ELR (cell line): ENCODE measurements around the gene NSG1.
A peak's percentile ranks its signal among the peaks of the same experiment; 100 is the strongest.

Experiments
- DNase-seq: peaks from one replicate; pipeline ENCODE4 v3.0.0-alpha.2; 2015; ENCODE audit warnings: low read depth

NSG1 gene

DNA sequence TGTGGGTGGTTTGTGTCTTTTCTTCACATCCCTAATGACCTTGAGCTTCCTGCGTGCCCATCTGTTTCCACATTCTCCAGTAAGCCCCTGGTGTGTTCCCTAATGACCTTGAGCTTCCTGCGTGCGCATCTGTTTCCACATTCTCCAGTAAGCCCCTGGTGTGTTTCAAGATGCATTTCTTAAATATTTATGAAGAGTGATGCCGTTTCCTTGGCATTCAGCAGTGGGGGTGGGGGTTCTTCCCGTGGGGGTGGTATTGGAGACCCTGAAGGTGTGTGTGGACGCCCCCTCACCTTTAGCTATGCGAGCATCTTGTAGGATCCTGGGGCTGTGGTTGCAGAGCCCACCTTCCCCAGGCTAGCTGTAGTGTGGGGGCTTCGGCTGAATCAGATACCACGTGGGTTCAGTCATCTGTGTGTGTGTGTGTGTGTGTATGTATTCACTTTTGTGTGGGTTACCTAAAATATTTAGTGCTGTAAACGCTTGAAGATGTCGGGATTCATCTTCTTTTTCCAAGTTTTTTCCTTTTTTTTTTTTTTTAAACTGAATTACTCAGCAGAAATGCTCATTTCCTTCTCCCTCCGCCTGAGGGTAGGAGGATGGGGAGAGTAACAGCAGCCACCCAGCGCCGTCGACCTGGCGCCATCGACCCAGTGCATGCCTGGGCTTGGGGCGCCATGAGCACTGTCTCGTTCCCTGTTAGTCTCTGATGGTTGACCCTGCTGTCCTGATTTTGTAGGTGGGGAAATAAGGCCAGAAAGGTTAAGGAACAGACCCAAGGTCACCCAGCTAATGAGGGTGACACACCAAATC, 9.9 kb downstream of the NSG1 start:
- no peak for DNase-seq

DNA sequence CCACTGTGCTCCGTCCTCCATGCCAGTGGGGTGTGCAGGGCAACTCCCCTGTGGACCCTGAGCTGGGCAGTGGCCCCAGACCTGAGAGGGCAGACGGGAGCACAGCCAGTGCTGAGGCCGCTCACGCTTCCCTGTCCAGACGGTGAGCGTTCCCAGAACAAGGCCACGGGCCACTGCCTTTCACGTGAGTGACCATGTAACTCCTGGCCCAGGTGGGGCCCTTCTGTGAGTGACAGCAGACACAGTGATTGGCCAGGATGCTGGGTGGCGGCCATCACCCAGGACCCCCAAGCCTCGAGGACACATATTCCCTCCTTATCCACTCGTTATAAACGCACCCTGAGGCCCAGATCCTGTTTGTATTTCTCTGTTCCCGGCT, 10.5 kb downstream of the NSG1 start:
- DNase-seq, result no peak

- DNase-seq, result no peak
Measured at GRCh38 chr4:4398430-4398829, 11.5 kb downstream of the NSG1 start.

GRCh38 chr4:4401036-4401435, 14.1 kb downstream of the NSG1 start:
- DNase-seq, result no peak

DNA sequence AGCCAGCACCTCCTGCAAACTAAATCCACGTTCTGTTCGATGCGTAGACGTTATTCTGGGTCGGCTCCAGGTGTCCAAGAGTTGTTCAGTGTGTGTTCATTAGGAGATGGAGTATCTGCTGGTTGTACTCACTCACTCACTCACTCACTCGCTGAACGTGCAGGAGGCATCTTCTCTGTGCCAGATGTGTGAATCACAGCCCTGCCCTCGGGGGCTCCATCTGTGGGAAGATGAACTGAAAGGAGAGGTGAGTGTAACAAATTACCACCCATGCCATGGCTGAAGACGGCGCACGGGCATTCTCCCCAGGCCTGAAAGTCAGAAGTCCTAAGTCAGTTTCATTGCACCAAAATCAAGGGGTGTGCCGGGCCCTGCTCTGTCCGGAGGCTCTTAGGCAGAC, 16.1 kb downstream of the NSG1 start:
- DNase-seq, result peak; percentile 75

DNA sequence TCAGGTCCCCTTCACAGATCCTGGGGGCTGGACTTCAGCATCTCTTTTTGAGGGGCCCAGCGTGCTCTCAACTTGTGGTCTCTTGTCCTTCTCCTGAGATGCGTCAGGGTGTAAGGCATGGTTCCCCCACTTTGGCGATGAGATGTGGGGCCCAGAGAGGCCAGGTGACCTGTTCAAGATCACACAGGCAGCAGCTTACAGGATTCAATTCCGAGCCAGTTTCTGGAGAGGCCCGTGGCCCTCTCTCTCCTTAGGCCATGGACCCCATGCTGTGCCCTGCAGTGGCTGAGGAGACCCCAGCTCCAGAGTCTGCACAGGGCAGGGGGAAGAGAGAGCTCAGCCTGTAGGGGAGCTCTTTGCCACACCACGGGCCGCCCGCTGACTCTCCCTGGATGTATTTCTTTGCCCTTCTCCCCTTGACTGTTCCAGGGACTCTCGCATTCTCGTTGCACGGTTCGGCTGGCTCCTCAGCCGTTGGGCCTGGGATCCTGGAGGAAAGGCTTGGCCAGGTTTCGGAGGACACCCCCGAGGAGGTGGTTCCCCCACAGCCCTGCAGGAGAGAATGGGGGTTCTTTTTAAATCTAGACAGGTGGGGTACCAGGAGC, 18.6 kb downstream of the NSG1 start:
- DNase-seq, result no peak

- no peak for DNase-seq
Measured at GRCh38 chr4:4406455-4407298, 19.8 kb downstream of the NSG1 start.

DNA sequence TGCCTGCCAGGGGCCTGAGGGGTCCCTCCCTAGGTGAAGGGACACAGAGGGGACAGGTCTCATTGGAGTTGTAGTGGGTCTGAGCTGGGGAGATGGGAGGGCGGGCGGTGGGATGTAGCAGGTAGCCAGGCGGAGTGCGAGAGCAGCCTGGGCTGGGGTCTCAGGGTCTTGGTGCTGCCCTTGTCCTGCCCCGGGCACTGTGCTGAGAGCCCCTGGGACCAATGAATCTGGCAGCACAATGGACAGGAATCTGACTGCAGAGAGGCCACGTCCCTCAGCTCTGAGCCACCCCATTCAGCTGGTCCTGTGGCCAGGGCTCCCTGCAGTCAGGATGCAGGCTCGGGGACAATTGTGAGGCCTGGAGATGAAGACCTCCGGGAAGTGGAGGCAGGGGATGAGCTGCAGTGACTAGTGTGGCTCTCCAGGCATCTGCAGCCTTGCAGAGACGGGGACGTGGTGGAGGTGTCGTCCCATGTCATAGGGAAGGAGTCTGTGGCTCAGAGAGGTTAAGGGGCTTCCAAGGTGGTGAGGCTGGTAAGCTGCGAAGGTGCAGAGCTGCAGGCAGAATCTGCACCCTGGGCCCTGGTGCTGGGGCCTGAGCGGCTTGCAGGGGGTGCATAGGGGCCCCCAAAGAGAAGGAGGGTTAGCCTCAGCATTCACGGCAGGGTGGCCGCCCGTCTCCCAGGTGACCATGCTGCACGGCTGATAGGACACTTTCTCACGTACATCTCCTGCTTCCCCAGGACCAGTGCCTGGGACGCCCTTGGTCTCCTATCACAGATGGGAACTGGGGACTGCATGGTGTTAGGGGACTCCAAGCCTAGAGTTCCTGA, 20.6 kb downstream of the NSG1 start:
- no peak for DNase-seq

- DNase-seq, result no peak
Measured at GRCh38 chr4:4408132-4408523, 21.2 kb downstream of the NSG1 start.

GRCh38 chr4:4408576-4409335, 21.9 kb downstream of the NSG1 start:
- no peak for DNase-seq

DNA sequence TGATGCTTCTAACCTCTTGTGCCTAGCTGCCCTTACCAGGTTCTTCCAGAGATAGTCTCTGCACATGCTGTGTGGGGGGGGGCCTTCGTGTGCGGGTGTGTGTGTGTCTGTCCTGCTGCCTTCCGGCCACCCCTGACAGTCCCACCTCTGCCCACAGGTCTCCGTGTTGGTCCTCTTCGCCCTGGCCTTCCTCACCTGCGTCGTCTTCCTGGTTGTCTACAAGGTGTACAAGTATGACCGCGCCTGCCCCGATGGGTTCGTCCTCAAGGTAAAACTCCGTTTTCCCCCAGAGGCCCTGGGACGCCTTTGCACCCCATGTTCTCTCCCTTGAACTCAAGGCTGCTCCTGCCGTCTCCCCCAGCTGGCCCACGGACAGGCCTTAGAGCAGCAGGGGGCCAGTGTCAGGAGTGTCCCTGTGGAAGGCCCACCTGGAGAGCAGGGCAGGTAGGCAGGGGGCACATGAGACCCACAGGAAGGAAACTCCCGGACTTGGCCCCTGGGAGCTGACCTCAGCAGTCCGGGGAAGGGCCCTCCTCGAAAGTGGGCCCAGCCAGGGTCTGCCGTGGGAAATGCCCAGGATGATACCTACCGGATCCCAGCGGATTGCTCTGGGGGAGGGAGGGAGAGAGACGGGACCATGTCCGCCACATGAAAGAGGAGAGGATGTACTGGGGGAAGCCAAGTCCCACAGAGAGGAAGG, 22.7 kb downstream of the NSG1 start:
- DNase-seq, result no peak

GRCh38 chr4:4410271-4410670, 23.4 kb downstream of the NSG1 start:
- no peak for DNase-seq

- DNase-seq, result no peak
Measured at GRCh38 chr4:4411906-4412305, 25.0 kb downstream of the NSG1 start.

- DNase-seq, result no peak
Measured at GRCh38 chr4:4412641-4413372, 25.9 kb downstream of the NSG1 start.

GRCh38 chr4:4413373-4413725, 26.4 kb downstream of the NSG1 start:
- DNase-seq, result no peak

- no peak for DNase-seq
Measured at GRCh38 chr4:4413806-4414205, 26.9 kb downstream of the NSG1 start.

DNA sequence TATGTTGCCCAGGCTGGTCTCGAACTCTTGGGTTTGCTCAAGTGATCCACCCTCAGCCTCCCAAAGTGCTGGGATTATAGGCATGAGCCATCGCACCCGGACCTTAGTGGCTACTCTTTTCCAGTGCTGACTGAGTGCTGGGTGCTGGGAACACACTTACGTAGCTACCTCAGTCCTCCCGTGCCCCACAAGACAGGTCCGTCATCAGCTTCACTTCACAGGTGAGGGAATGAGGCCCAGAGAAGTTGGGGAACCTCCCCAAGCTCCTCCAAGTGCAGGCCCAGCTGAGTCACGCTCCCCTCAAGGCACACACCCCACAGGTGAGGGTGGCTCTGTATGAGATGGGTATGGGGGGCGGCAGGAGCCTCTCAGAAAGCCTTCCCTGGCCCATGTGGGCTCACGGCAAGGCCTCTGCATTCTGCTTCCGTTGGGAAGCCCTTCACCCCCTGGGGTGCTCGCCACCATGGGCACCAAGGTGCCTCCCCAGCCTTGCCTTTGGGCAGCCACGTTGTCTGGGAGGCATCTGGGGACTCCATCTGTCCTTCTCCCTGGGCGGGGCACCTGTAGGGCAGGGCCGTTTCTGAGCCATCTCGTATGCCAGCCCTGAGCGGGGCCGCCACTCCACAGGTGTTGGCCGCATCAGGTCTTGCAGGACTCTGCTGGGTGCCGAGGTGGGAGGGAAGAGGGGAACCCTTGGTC, 28.4 kb downstream of the NSG1 start:
- no peak for DNase-seq

DNA sequence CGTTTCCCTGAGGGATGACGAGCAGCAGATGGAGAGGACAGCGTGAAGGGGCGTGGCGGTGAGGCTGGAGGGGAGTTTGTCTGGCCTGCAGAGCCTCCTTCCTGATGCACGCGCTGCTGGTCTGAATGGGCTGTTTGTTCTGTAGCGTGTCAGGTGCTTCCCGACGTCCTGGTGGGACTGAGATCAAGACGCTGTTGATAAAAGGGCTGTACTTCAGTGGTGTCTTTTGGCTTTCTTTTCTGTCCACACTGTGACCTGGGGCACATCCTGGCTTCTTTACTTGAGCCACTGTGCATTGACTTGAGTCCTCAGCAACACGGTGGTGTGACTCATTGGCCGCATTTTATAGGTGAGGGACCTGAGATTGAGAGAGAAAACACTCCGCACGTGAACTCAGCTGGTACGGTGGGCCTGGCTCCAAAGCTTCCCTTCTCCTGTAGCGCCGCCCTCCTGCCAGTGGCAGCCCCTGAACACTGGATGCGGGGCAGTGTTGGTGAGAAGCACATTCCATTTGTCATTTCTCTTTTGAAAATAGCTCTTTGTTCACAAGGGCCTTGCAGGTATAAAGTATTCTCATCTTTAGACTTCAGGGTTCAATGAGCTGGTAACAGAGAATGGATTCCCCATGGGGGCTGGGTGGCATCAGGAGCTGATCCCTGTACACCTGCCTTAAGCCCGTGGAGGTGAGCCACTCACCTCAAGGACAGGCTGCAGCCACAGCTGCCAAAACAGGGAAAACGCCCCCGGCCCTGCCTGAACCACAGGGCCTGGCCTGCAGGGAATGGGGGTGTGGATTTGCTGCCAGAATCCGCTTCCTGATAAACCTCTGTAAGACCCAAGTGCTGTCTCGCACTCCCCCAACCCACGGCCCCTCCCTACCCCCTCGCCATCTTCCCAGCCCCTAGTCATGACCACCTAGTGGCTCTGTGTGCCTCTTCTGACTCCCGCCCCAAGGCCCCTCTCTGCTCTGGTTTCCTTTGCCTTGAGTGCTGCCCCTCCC, 29.2 kb downstream of the NSG1 start:
- no peak for DNase-seq
